ENCODE data around the gene EHF. TPM values are rescaled to one million over a fixed set of nuclear protein-coding genes. Genes with fewer than 3 reads are reported as not detected.

The EHF gene
- total RNA-seq, 1 donor from 2014 or later = 1.1 TPM

DNA sequence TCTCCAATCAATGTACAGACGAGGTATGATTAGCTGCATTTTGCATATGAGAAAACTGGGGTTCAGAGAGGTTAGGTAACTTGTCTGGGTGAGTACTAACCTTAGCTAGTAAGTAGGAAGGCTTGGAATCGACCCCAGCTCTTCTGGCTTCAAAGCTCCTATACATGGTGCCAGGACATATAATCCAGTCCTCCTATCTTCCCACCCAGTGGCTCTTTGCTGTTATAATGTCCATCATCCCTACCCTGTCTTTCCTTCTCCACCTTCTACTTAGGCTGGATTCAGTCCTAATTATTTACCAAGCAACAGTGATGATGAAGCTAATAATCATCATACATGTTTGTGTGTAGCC is 20.0 kb downstream of the EHF start:
- Mint-ChIP-seq H3K9me3 (no peaks in the 10 kb centered on the region), H3K27ac (no peak overlapping the region), H3K36me3 (ENCODE audit: low read depth) (no peaks in the 10 kb centered on the region), H3K4me3 (no peak overlapping the region), H3K4me1 (no peaks in the 10 kb centered on the region), H3K27me3 (no peaks in the 10 kb centered on the region)
- intact Hi-C loops (cut with micrococcal nuclease) = no loop called here
- CTCF ChIA-PET = interaction anchor here (1.2 kb wide), 1 partner anchor 55 kb away, joined by 3 read pairs; no protein-coding TSS in a partner anchor
- DNase-seq (no peak), ATAC-seq (ENCODE audit: low read depth) (no peak)
- POLR2A ChIA-PET = interaction anchor here (1.7 kb wide), 1 partner anchor 9 kb away, joined by 4 read pairs; no protein-coding TSS in a partner anchor
- no peak for TF ChIP-seq CTCF (IDR thresholded peaks at IDR 0.05)

DNA sequence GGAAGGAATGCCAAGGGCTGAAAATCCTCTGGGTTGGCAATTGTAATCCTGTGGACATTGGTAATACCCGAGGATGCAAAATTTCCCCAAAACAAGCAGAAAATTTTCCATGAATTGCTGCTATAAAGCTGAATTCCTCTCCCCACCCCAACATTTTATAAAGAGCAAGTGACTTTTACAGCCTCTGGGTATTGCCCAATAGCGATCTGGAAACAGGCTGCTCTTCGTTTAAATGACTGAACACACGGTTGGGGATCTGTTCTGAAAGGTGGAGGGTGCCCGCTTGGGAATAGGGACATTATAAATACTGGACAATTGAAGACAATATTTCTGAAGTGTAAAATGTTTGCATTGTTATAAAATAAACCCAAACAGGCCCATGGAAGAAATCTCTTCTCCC is 20.6 kb downstream of the EHF start:
- ChIA-PET POLR2A (interaction anchor here (0.6 to 1.7 kb wide), 2 partner anchors 9 to 27 kb away, joined by 4 to 5 read pairs; no protein-coding TSS in a partner anchor), CTCF (interaction anchor here (1.2 kb wide), 1 partner anchor 55 kb away, joined by 3 read pairs; no protein-coding TSS in a partner anchor)
- intact Hi-C loops (cut with micrococcal nuclease) = no loop called here
- TF ChIP-seq CTCF (IDR thresholded peaks at IDR 0.05) = no peak
- Mint-ChIP-seq H3K27ac (no peak overlapping the region), H3K36me3 (ENCODE audit: low read depth) (no peaks in the 10 kb centered on the region), H3K4me3 (no peak overlapping the region), H3K9me3 (no peaks in the 10 kb centered on the region), H3K4me1 (no peaks in the 10 kb centered on the region), H3K27me3 (no peaks in the 10 kb centered on the region)
- ATAC-seq (ENCODE audit: low read depth) = no peak
- DNase-seq = no peak

DNA sequence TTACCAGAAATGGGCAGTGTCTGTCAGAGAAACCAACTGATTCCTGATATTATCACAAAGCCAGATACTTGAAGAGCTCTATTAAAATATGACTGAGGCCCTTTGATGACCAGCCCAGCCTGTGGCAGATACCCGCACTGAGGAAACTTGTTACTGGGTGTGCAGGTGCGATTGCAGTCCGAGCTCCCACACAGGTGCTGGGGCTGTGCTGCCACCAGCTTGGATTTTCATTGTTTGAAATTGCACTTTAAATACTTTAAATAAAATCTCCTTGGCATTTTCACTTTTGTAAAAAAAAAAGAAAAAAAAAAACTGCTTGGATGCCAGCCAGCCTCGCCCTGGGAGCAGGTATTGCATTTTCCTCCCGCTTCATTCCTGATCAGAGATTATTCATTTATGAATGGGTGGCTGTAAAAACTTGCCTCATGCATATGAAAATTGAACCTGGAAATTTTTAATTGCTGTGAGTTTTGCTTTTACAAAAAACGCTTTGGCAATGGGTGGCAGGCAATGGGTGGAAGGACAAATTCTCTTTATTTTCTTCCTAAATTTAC is 21.2 kb downstream of the EHF start:
- no peak overlapping the region for H3K4me3 Mint-ChIP-seq
- H3K4me1 Mint-ChIP-seq = no peaks in the 10 kb centered on the region
- no peak for TF ChIP-seq CTCF (IDR thresholded peaks at IDR 0.05)
- intact Hi-C loops (cut with micrococcal nuclease) = no loop called here
- CTCF ChIA-PET = interaction anchor here (1.0 kb wide), 1 partner anchor 56 kb away, joined by 3 read pairs; no protein-coding TSS in a partner anchor
- no peak for DNase-seq
- no peaks in the 10 kb centered on the region for H3K27me3 Mint-ChIP-seq
- POLR2A ChIA-PET = interaction anchor here (0.6 to 1.7 kb wide), 2 partner anchors 8 to 28 kb away, joined by 4 to 5 read pairs; no protein-coding TSS in a partner anchor
- no peak for ATAC-seq (ENCODE audit: low read depth)
- H3K27ac Mint-ChIP-seq = no peak overlapping the region
- no peaks in the 10 kb centered on the region for H3K9me3 Mint-ChIP-seq
- H3K36me3 Mint-ChIP-seq (ENCODE audit: low read depth) = no peaks in the 10 kb centered on the region

DNA sequence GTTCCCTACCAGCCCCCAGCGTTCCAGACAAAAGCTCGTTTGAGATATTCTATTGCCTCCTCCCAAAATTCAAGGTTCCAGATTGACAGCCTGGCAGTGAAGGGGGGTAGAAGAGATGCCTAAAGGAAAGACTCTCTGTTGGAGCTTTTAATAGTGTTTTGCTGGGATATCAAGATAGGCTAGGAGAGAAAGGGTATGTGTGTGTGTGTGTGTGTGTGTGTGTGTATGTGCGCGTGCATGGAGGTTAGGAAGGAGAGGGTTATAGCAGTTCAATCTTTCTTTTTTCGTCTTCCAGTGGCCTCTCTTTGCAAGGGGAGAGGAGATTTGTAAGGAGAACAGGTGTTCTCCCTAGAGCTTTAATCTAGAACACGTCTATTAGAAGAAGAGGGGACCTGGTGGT is 22.0 kb downstream of the EHF start:
- Mint-ChIP-seq H3K36me3 (ENCODE audit: low read depth) (no peaks in the 10 kb centered on the region), H3K27ac (no peak overlapping the region), H3K9me3 (no peaks in the 10 kb centered on the region), H3K27me3 (no peaks in the 10 kb centered on the region), H3K4me3 (no peak overlapping the region), H3K4me1 (no peaks in the 10 kb centered on the region)
- POLR2A ChIA-PET = interaction anchor here (1.0 kb wide), 1 partner anchor 11 kb away, joined by 3 read pairs; no protein-coding TSS in a partner anchor
- no peak for DNase-seq
- CTCF ChIA-PET = interaction anchor here (1.0 kb wide), 1 partner anchor 57 kb away, joined by 3 read pairs; no protein-coding TSS in a partner anchor
- no peak for TF ChIP-seq CTCF (IDR thresholded peaks at IDR 0.05)
- no peak for ATAC-seq (ENCODE audit: low read depth)
- intact Hi-C loops (cut with micrococcal nuclease) = no loop called here

- H3K27me3 Mint-ChIP-seq = no peaks in the 10 kb centered on the region
Measured at GRCh38 chr11:34643311-34643710, 22.4 kb downstream of the EHF start.

More at GRCh38 chr11:34643311-34643710, 22.4 kb downstream of the EHF start:
- ATAC-seq (ENCODE audit: low read depth) = no peak
- no peak for DNase-seq
- no peaks in the 10 kb centered on the region for H3K9me3 Mint-ChIP-seq
- ChIA-PET POLR2A (interaction anchor here (1.0 kb wide), 1 partner anchor 11 kb away, joined by 3 read pairs; no protein-coding TSS in a partner anchor), CTCF (interaction anchor here (1.0 kb wide), 1 partner anchor 58 kb away, joined by 3 read pairs; no protein-coding TSS in a partner anchor)
- H3K4me1 Mint-ChIP-seq = no peaks in the 10 kb centered on the region
- intact Hi-C loops (cut with micrococcal nuclease) = no loop called here
- no peak overlapping the region for H3K4me3 Mint-ChIP-seq
- H3K36me3 Mint-ChIP-seq (ENCODE audit: low read depth) = no peaks in the 10 kb centered on the region
- no peak overlapping the region for H3K27ac Mint-ChIP-seq
- TF ChIP-seq CTCF (IDR thresholded peaks at IDR 0.05) = no peak

Measured in activated B cell treated with CpG ODN at 0.5 μM for 24 hours (primary cell).